IPS DF 19.7 (cell line): ENCODE results near the gene CEP112.

Experiments used
- DNase-seq: peaks from one replicate; pipeline ENCODE4 v3.0.0-alpha.2; 2013; ENCODE audit warnings: low read depth, low spot score

The CEP112 gene

GRCh38 chr17:65933290-65933689 is 258.6 kb downstream of the CEP112 start:
- no peak for DNase-seq

- no peak for DNase-seq
Observed at GRCh38 chr17:65931246-65932149, 260.4 kb downstream of the CEP112 start.

GRCh38 chr17:65930140-65930730 is 261.7 kb downstream of the CEP112 start:
- no peak for DNase-seq

DNA sequence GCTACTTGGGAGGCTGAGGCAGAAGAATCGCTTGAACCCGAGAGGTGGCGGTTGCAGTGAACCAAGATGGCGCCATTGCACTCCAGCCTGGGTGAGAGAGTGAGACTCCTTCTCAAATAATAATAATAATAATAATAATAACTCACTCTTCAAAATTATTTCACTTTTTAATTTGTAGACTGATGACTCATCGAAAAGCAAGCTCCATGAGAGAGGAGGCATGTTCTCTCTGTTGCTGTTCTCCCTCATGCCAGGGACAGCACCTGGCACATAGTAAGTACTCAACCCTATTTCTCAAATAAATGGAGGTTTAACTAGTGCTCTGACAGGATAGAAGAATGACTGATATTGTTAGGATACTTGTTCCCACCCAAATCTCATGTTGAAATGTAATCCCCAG is 265.3 kb downstream of the CEP112 start:
- no peak for DNase-seq

DNA sequence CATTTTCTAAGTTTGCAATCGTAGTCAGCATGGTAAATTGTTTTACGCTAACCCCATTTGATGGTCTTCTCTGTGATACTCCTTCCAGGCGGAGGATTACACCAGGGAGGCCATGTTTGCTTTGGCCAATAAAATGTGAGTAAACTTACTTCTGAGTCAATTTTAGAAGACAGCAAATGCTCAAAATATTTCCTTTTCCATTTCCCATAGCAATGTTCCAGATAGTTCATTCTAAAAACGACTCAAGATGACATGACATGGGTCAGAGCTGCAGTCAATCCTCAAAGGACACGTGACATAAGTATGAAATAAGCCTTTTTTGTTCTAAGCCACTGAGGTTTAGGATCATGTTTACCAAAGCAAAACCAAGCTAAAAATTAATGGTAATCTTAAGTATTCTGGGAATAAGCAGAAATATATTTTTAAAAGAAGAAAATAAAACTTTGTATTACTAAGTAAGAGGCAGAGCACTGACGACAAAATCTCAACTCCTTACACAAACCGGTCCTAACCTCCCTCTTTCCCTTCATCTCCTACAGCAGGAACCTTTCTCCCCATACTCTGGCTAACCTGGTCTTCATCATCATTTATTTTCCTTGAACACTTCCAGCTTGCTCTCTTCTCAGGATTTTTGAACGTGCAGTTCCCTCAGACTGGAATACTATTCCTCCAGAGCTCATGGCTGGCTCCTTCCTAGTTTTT is 266.2 kb downstream of the CEP112 start:
- no peak for DNase-seq

DNA sequence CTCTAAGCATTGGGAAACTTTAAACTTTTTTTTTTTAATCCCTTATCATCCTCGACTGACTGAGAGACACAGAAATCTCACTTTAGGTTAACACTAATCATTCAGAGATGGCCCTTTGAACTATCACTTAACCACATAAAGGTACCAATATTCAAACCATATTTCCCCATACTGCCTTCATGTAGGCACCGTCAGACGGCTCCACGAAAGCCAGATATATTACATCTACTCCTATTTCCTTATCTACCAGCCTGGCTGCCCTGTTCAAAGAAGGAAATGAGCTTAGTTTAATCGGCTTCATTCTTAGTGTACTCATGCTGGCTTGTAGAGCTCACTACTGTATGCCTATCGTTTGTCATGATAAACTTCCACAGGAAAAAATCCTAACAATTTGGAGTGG is 270.9 kb downstream of the CEP112 start:
- DNase-seq, result no peak

GRCh38 chr17:65918916-65919315 is 273.0 kb downstream of the CEP112 start:
- no peak for DNase-seq

GRCh38 chr17:65918500-65918899 is 273.4 kb downstream of the CEP112 start:
- no peak for DNase-seq

DNA sequence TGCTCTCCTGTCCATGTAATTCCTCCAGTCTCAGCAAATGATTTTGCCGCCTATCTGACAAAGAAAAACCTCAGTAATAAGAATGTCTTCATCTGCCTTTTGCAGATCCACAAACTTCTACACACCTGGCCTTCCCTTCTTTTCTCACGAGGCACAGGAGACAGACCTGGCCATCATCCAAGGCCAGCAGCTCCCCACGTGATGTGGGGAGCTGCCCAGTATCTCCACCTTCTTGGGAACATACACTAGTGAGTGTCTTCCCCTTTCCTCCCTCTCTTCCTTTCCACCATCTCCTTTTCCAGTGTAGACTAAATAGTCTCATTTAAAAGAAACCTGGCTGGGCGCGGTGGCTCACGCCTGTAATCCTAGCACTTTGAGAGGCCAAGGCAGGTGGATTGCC is 274.4 kb downstream of the CEP112 start:
- no peak for DNase-seq

GRCh38 chr17:65916425-65916824 is 275.5 kb downstream of the CEP112 start:
- no peak for DNase-seq

- DNase-seq, result no peak
Observed at GRCh38 chr17:65914784-65915342, 277.1 kb downstream of the CEP112 start.

DNA sequence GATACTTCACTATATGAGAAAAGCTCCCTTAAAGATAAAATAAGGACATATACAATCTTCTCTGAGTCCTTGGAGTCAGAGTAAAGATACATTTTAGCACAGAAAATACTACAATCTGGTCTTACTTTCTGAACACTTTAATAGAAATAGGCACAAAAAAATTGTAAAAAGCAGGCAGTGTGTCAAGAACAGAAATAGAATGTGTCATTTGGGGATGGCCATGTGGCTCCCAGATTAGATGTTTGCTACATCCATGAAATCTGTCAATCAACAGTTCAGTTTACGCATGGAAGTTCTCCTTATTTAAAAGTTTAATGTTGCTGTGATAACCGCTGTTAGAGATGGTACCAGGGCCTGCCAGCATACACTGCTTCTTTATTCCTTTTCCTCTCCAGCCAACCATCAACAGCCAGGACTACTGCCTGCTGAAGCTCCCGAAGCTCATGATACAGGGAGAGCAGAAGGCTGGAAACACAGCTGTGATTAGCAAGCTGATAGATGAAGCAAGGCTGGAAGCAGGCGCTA is 278.5 kb downstream of the CEP112 start:
- DNase-seq, result no peak

GRCh38 chr17:65910836-65911235 is 281.1 kb downstream of the CEP112 start:
- no peak for DNase-seq

GRCh38 chr17:65902831-65903522 is 289.0 kb downstream of the CEP112 start:
- DNase-seq, result no peak

- DNase-seq, result no peak
Observed at GRCh38 chr17:65902155-65902554, 289.8 kb downstream of the CEP112 start.

- DNase-seq, result no peak
Observed at GRCh38 chr17:65901394-65901793, 290.5 kb downstream of the CEP112 start.

DNA sequence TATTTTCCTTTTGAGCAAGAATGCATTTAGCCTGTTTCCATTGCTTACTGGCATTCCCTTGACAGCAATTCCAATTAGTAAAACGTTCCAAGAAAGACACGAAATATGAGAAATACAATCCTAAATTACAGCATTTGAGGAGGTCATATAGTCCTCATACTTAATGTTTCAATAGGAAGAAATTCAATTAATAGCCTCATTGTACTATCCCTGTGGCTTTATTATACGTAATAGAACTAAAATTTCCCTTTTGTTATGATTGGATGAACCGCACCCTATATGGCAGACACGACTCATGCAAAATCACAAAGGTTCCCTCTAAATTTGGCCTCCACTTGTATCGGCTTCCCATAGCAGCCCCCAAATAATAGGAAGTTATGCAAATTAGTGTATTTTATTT is 291.7 kb downstream of the CEP112 start:
- no peak for DNase-seq

DNA sequence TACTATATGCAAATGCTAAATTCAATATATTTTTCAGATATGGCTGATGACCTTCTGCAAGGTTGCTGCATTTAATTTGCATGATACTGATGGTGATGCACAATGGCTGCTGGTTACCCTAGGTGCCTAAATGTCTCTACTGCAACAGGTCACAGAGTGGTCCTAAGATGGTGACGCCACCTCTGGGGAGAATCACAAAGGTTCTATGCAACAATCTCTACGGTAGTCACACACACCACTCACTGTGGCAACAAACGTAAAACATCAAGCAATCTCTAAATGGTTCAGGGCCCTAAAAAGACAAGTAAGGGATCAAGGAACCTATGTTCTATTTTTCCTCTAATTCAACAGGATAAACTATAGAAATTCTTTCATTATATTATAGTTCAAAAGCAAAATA is 293.3 kb downstream of the CEP112 start:
- DNase-seq, result no peak

DNA sequence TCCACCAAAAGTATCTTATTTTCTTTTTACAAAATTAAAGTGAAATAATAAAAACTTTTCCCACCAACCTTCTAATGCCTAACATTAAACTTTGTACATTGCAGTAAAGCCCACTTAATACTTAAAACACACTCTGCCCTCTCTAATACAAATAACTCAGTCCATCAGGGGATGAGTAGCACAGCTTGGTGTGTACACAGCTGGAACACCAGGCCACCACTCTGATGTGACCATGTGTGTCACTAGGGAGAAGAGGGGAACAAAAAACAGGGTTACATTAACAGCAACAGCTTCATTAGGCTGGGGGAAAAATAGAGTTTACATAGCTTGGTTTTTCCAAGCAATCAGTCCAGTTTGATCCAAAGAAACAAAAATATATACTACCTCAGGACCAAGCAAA is 295.0 kb downstream of the CEP112 start:
- DNase-seq, result no peak

GRCh38 chr17:65895969-65896368 is 296.0 kb downstream of the CEP112 start:
- no peak for DNase-seq

DNA sequence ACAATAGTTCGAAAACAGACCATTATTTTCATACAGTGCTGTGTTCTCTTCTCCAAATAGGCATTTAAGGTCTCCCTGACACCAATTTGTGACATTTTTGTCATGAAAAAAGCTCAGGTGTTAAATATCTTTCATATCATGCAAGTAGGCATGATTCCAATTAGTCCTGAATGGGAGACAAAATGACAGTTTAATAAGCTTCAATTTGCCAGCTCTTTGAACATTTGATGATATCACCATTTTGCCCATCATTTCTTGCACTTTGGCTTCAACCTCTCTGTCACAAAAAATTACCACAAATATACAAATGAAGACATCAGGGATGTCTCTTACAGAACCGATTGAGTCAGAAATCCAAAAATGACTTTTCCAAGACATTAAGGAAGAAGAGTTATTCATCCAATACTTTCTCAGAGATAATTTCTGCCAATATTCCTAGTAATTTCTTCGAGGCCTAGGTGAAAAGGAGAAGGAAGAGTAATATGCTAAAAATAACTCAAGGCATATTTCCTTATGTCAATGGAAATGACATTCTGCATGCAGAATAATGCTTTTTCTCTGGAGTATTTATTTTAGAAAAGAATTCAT is 298.1 kb downstream of the CEP112 start:
- DNase-seq, result no peak
